ENCODE results near the gene NOVA1.

NOVA1 gene

GRCh38 chr14:26593357-26593756, 4.5 kb downstream of the NOVA1 start:
- no peak for DNase-seq (ENCODE audit: low read depth in 2 of 2)

DNA sequence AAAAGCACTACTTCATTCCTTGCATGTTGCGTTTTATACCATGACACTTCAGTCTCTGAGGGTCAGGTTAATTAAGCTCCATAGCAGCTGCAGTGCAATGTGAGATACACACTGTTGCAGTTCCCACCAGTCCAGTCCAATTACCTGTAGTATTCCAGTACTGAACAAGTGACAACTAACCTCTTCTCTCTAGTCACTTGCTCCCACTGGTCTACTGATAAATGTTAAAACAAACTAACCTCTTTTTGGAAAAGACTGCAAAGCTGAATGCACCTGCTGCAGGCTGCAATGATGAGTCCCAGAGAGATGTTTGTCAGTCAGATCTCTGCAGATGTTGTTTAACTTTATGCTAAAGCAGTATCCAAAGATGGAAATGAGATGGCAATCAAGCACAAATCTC, 7.9 kb downstream of the NOVA1 start:
- DNase-seq (ENCODE audit: low read depth in 2 of 2): no peak

GRCh38 chr14:26577711-26578110, 20.1 kb downstream of the NOVA1 start:
- DNase-seq (ENCODE audit: low read depth in 2 of 2): no peak

DNA sequence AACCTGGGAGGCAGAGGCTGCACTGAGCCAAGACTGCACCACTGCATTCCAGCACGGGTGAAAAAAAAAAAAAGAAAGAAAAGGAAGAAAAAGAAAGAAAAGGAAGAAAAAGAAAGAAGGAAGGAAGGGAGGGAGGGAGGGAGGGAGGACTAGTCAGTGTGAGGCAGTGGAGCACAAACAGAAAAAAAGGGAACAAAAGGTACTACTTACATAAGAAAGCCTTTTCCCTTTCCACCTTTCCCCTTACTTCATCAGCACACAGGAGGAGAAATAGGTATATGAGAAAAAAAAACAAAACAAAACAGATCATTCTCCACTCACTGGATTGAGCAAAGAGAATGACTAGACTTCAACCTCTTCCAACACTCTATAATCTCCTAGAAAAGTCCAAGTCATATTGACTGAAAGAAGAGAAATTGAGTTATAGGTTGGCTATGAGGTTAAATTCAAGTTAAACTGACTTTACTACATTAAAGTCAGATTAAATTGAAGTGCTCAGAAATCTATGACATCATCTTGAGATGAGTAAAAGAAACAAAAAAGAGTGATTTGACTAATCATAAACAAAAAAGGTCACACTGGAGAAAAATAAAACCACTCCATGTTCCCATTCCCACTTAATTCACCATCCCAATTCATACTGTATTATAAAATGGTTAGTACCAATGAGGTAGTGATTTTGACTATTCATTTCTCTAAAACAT, 43.6 kb downstream of the NOVA1 start:
- DNase-seq (ENCODE audit: low read depth in 2 of 2): no peak

DNA sequence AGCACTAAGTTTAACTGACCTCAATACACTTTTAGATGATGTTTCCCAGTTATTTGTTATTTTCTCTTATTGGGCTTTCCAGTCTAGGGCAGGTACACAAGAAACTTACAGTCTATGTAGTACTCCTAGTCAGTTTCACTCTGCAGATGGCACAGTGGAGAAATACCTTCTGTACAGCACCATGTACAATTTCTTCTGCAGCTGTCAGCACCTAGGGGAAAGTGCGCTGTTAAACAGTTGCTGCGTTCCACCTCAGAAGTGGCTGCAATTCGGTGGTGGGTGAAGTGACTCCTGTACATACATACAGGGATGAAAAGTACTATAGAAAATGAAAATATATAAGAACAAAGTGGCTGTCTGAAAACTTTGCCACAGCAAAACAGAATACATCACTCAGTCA, 48.3 kb downstream of the NOVA1 start:
- DNase-seq (ENCODE audit: low read depth in 2 of 2): no peak

DNA sequence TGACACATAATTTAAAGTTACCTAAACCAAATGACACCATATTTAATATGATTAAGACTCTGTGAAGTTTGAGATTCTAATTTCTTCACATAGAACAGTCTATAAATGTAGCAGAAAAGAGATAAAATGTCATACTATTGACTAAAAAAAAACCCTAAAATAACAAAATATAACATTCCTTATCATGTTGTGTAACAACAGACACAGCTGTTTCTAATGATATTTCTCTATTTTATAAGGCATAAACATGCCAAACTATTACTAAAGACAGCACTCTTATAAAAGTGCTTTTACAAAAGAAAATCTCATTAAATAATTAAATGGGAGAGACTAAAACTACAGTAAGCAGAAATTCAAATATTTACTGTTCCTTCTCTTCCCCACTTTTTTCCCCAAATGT, 49.4 kb downstream of the NOVA1 start:
- no peak for DNase-seq (ENCODE audit: low read depth in 2 of 2)

DNA sequence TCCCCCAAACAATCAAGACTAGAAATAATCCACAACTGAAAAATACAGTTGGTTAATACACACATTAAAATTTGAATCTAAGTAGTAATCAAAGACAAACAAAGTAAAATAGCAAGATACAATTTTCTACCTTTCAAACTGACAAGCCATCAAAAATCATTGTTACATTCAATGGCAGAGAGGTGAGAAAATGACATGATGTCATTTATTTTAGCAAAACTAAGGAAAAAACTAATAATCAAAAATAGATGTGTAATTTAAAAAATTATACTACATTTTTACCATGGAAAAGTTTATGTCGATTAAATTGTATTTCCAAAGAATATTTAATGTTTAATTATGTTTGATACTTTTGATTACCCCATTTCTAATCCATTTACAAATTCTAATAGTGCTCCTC, 59.7 kb downstream of the NOVA1 start:
- DNase-seq (ENCODE audit: low read depth in 2 of 2): no peak

- DNase-seq (ENCODE audit: low read depth in 2 of 2): no peak
These were observed 65.9 kb downstream of the NOVA1 start for GRCh38 chr14:26531894-26532293.

DNA sequence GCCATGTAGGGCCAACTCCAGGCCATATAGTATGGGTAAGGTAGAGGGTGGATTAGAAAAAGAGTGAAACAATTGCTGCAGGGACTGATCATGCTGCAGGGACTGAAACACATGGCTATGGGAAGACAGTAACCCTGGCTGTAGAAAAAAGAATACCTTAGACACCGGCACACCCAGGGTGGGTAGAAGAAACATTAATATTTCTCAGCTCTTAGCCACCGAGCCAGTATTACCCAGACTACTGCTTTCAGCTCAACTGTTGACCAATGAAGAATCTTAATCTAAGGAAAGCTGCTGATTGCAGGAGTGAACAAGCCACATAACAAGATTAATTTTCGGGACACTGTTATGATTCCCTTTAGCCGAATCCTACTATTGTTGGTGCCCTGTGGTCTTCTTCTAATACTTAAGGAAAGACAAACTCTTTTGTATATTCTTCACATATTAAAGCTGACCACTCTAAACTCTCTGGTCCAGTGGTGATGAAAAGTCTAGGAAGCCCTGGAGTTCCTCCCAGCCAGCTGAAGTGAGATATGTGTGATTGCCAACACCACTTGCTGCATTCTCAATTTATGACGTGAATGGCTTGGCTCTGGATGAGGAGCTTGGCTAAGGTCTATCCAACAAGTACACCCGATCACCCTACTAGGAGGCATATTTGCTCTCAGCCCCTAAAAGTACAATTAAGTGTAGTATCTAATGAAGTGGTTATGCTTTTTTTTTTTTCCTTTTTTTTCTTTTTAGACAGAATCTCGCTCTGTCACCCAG, 69.2 kb downstream of the NOVA1 start:
- no peak for DNase-seq (ENCODE audit: low read depth in 2 of 2)

DNA sequence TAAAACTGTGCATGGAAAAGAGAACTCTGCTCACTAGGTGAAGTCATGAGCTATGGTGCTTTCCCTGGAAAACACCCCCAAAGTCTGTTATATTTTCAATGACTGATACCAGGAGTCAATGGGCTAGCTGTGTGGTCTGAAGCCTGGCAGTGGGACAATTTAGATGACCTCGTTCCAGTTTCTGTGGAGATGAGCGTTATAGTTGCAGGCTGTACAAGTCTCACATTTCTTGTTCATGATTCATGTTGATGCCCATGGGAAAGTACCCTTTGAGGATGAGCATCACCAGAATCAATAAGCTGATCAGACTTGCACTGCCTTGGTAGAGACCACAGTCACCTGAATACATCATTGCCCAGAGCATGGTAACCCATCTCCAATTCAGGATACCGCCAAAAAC, 70.7 kb downstream of the NOVA1 start:
- no peak for DNase-seq (ENCODE audit: low read depth in 2 of 2)

GRCh38 chr14:26526137-26526536, 71.7 kb downstream of the NOVA1 start:
- no peak for DNase-seq (ENCODE audit: low read depth in 2 of 2)

GRCh38 chr14:26525085-26525484, 72.7 kb downstream of the NOVA1 start:
- DNase-seq (ENCODE audit: low read depth in 2 of 2): no peak

GRCh38 chr14:26522967-26523366, 74.9 kb downstream of the NOVA1 start:
- DNase-seq (ENCODE audit: low read depth in 2 of 2): no peak

- DNase-seq (ENCODE audit: low read depth in 2 of 2): no peak
These were observed 80.1 kb downstream of the NOVA1 start for GRCh38 chr14:26517771-26518170.

- DNase-seq (ENCODE audit: low read depth in 2 of 2): no peak
These were observed 97.8 kb downstream of the NOVA1 start for GRCh38 chr14:26500028-26500427.

GRCh38 chr14:26499546-26499945, 98.3 kb downstream of the NOVA1 start:
- DNase-seq (ENCODE audit: low read depth in 2 of 2): no peak

DNA sequence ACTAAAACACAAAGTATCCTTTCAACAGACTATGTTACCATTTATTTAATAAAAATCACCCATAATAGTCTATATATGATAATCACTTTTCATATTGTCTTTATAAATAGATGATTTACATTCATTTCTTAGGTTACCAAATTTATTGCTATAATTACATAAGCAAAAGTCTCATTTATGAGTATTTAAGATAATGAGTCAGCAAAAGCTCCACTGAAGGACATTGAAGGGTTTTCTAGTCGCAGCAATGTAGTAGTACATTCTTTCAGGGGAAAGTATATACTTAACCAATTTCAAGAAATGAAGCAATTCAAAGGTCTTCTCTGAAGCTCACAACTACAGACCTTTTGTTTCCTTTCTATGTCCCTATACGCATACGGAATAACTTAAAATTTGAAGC, 110.9 kb downstream of the NOVA1 start:
- DNase-seq (ENCODE audit: low read depth in 2 of 2): no peak

DNA sequence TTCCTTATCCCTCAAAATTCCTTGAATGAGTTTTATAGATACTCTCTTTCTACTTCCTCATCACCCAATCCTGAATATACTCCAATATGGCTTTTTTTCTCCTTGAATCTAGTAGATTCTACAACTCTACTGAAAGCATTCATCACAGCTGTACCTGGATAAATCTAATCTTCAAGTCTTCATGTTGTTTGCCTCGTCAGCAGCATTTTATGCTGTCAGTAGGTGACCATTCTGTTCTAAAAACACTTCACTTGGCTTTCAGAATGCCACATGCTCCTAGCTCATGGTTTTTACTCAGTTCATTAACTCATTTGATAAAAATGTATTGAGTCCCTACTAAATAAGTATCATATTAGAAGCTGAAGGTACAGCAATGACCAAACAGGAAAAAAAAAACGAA, 113.3 kb downstream of the NOVA1 start:
- no peak for DNase-seq (ENCODE audit: low read depth in 2 of 2)

DNA sequence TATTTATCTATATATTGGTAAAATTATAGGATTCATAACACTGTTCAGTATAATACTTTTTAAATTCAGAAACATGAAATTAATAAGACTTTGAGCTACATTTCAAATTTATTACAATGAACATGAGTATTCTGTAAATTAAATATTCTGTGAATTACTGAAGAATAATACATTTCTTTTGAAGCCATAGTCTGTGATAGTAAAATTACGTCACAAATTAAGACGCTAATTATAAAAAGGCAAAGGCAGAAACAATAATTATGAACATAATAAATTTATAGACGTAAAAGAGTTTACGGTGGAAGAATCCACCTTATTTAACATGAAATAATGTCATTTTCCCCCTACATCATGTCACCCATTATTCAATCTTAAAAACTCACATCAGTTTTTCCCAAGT, 118.9 kb downstream of the NOVA1 start:
- DNase-seq (ENCODE audit: low read depth in 2 of 2): no peak

GRCh38 chr14:26466862-26467261, 131.0 kb downstream of the NOVA1 start:
- no peak for DNase-seq (ENCODE audit: low read depth in 2 of 2)

DNA sequence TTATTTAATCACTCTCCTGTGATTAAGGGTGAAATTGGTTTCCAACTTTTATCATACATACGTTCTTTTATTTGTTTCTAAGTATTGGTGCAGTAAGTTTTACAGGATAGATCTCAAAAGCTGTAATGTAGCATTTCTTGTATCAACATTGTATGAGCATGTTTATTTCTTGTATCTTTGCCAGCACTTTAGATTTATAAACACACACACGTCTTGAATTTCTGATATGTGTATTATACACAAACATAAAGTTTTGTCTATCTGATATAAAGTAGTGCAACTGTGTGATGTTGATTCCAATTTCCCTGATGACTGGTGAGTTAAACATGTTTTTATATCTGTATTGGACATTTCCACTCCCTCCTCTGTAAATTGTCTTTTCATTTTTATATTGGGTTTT, 134.7 kb downstream of the NOVA1 start:
- no peak for DNase-seq (ENCODE audit: low read depth in 2 of 2)

DNA sequence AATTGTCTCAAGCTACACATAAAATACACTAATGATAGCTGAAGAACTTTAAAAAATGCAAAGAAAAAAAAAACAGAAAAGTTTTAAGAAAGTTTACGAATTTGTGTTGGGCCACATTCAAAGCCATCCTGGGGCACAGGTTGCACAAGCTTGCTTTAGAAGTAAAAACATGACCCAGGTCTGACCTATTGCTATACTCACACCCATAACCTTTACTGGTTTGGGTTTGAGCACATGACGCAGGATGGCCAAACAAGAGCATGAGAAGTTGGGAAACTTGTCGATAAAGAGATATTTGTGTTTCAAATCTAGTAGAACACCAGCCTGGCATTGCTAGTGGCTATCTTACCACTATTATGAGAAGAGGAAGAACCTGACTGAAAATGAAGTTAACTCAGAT, 143.7 kb downstream of the NOVA1 start:
- no peak for DNase-seq (ENCODE audit: low read depth in 2 of 2)

- no peak for DNase-seq (ENCODE audit: low read depth in 2 of 2)
These were observed 149.5 kb downstream of the NOVA1 start for GRCh38 chr14:26448181-26448855.
